HL-60 (cell line): ENCODE data around the gene LRRC4B.

ENCODE experiments used
- DNase-seq, 2 experiments: peaks; one replicate each; pipeline ENCODE4 v3.0.0-alpha.2; 2010 to 2020; ENCODE audit warnings: low read depth in 1 of 2, low spot score in 1 of 2
- H3K27ac ChIP-seq: fragments of 250-450 bp; sonication (Bioruptor Pico); replicated peaks from 2 replicates; pipeline ENCODE4 v1.5.1; 2020; ENCODE audit warnings: mild to moderate bottlenecking, moderate library complexity
- H3K27me3 ChIP-seq: fragments of 250-450 bp; sonication (Bioruptor Pico); 2 replicates; pipeline ENCODE4 v1.5.1; 2021; ENCODE audit warnings: mild to moderate bottlenecking, moderate library complexity; ENCODE audit not compliant: insufficient read depth, poor library complexity, severe bottlenecking
- H3K4me3 ChIP-seq: replicated peaks from 2 replicates; pipeline ENCODE4 v1.5.1; 2011; ENCODE audit warnings: mild to moderate bottlenecking, control low read depth, low read length; ENCODE audit not compliant: insufficient read depth
- GABPA ChIP-seq: IDR thresholded peaks from 2 replicates; pipeline ENCODE4 v1.6.1; 2012; ENCODE audit warnings: low read depth
- POLR2AphosphoS5 ChIP-seq: IDR thresholded peaks from 2 replicates; pipeline ENCODE4 v1.6.1; 2012; ENCODE audit warnings: low read depth
- SPI1 ChIP-seq: IDR thresholded peaks from 2 replicates; pipeline ENCODE4 v1.6.1; 2012; ENCODE audit warnings: low read depth, mild to moderate bottlenecking, borderline replicate concordance
- TF ChIP-seq, protein P1 (sequence below): IDR thresholded peaks from 2 replicates; pipeline ENCODE4 v1.6.1; 2012; ENCODE audit warnings: low read depth; ENCODE audit not compliant: insufficient replicate concordance
- TF ChIP-seq, protein P2 (sequence below): IDR thresholded peaks from one replicate; pipeline ENCODE4 v1.5.1; 2011; ENCODE audit warnings: low read length, control low read depth, inconsistent platforms; ENCODE audit not compliant: insufficient read depth

The LRRC4B gene

DNA sequence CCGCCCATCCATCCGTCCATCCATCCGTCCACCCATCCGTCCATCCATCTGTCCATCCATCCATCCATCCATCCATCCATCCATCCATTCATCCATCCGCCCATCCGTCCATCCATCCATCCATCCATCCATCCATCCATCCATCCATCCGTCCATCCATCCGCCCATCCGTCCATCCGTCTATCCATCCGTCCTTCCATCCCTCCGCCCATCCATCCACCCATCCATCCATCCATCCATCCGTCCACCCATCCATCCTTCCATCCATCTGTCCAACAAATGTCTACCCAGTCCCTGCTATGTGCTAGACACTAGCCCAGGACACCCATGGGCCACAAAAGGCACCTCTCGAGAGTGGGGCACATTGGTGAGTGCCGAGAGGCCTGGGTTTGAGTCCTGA is 15.7 kb downstream of the LRRC4B start:
- Histone ChIP-seq H3K27me3 (peaks cover 13% of the 10 kb centered on the region), H3K27ac (no peak overlapping the region), H3K4me3 (no peak overlapping the region)
- TF ChIP-seq, protein P1, sequence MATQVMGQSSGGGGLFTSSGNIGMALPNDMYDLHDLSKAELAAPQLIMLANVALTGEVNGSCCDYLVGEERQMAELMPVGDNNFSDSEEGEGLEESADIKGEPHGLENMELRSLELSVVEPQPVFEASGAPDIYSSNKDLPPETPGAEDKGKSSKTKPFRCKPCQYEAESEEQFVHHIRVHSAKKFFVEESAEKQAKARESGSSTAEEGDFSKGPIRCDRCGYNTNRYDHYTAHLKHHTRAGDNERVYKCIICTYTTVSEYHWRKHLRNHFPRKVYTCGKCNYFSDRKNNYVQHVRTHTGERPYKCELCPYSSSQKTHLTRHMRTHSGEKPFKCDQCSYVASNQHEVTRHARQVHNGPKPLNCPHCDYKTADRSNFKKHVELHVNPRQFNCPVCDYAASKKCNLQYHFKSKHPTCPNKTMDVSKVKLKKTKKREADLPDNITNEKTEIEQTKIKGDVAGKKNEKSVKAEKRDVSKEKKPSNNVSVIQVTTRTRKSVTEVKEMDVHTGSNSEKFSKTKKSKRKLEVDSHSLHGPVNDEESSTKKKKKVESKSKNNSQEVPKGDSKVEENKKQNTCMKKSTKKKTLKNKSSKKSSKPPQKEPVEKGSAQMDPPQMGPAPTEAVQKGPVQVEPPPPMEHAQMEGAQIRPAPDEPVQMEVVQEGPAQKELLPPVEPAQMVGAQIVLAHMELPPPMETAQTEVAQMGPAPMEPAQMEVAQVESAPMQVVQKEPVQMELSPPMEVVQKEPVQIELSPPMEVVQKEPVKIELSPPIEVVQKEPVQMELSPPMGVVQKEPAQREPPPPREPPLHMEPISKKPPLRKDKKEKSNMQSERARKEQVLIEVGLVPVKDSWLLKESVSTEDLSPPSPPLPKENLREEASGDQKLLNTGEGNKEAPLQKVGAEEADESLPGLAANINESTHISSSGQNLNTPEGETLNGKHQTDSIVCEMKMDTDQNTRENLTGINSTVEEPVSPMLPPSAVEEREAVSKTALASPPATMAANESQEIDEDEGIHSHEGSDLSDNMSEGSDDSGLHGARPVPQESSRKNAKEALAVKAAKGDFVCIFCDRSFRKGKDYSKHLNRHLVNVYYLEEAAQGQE = no peak
- TF ChIP-seq SPI1 (no peak), POLR2AphosphoS5 (no peak), GABPA (no peak)
- TF ChIP-seq, protein P2, sequence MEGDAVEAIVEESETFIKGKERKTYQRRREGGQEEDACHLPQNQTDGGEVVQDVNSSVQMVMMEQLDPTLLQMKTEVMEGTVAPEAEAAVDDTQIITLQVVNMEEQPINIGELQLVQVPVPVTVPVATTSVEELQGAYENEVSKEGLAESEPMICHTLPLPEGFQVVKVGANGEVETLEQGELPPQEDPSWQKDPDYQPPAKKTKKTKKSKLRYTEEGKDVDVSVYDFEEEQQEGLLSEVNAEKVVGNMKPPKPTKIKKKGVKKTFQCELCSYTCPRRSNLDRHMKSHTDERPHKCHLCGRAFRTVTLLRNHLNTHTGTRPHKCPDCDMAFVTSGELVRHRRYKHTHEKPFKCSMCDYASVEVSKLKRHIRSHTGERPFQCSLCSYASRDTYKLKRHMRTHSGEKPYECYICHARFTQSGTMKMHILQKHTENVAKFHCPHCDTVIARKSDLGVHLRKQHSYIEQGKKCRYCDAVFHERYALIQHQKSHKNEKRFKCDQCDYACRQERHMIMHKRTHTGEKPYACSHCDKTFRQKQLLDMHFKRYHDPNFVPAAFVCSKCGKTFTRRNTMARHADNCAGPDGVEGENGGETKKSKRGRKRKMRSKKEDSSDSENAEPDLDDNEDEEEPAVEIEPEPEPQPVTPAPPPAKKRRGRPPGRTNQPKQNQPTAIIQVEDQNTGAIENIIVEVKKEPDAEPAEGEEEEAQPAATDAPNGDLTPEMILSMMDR = no peak
- no peak for DNase-seq

DNA sequence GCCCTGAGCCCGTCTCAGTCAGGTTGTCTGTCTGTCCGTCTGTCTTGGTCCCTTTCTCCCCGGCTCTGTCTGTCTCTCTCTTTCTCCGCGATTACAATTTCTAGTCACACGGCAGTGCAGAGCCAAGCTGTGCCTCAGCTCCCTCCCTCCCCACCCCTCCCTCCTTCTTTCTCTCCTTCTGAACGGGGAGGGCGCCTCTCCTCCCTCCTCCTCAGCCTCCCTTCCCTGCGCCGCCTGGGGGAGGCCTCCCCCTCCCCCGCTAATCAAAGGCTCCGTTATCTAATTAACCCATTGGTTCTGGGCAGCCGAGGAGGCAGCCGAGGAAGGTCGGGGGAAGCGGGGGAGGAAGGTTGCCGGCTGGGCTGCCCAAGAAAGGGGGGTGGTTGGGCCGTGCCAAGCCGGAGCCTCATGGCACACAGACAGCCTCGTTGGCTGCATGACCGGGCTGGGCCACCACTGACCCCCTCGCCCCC is 16.5 kb downstream of the LRRC4B start:
- no peak for DNase-seq
- Histone ChIP-seq H3K27me3 (peaks cover 13% of the 10 kb centered on the region), H3K4me3 (no peak overlapping the region), H3K27ac (no peak overlapping the region)
- TF ChIP-seq, protein P1 = no peak
- TF ChIP-seq, protein P2 = no peak
- TF ChIP-seq SPI1 (no peak), POLR2AphosphoS5 (no peak), GABPA (no peak)

DNA sequence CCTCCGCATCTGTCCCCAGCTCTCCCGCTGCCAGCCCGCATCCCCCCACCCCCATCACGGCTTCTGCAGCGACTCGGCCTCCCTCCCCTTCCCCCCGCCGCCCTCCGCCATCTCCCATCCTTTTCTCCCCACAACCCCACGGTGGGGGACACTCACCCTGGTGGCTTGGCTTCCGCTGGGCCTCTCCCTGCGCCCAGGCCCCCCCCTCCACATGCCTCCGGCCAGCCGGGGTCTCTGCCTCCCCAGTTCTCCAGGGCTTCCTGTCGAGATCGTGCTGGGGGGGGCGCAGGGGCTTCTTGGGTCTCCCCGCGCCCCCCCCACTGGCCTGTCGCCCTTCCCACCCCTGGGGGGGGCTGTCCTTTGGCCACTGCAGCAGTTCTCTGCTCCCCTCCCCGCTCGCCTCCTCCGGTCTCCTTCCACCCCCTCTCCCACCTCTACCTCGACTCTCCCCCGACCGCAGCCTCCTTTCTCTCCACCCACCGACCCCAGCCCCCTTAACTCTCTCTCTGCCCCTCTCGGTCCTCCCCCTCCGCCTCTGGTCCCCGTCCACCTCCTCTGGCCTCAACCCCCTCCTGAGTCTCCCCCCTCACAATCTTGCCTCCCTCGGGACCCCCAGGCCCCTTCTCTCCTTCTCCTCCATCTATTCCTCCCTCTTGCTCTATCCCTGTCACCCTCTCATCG is 17.1 kb downstream of the LRRC4B start:
- DNase-seq = no peak
- no peak for TF ChIP-seq SPI1
- no peak for TF ChIP-seq POLR2AphosphoS5
- TF ChIP-seq GABPA = no peak
- TF ChIP-seq, protein P1 = no peak
- TF ChIP-seq, protein P2 = no peak
- Histone ChIP-seq H3K27me3 (peaks cover 13% of the 10 kb centered on the region), H3K27ac (no peak overlapping the region), H3K4me3 (no peak overlapping the region)
